Measurements from ENCODE around the gene ZNF211.
A peak's percentile ranks its signal among the peaks of the same experiment; 100 is the strongest.

The ZNF211 gene

GRCh38 chr19:57664269-57665127, 31.5 kb downstream of the ZNF211 start:
- peak; percentile 17 for DNase-seq

- DNase-seq, result no peak
These were observed 32.4 kb downstream of the ZNF211 start for GRCh38 chr19:57665261-57665806.

GRCh38 chr19:57667228-57667627, 34.3 kb downstream of the ZNF211 start:
- no peak for DNase-seq

DNA sequence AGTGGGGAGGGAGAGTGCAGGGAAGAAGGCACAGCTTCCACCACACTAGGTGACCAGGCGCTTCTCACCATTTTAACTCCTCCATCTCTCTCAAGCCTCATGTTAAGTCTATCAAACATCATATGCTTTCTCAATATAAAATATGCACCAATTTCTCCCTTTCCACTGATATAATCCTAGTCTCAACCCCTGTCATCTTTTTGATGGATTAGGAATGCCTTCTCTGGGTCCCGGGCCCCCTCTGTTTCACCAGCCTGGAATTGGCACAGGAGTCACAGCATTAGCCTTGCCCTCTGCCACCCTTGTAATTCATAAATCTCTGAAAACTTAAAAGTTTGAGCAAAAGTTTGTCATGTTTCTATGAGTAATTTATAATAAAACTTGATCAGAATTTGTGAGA, 35.7 kb downstream of the ZNF211 start, which contains the start of gene ZSCAN4:
Gene ZSCAN4 (plus strand): TSS at position 301 of the 400 bp plus-strand sequence. CDS start 7,211 bp downstream, outside the sequence.
- DNase-seq, result no peak

DNA sequence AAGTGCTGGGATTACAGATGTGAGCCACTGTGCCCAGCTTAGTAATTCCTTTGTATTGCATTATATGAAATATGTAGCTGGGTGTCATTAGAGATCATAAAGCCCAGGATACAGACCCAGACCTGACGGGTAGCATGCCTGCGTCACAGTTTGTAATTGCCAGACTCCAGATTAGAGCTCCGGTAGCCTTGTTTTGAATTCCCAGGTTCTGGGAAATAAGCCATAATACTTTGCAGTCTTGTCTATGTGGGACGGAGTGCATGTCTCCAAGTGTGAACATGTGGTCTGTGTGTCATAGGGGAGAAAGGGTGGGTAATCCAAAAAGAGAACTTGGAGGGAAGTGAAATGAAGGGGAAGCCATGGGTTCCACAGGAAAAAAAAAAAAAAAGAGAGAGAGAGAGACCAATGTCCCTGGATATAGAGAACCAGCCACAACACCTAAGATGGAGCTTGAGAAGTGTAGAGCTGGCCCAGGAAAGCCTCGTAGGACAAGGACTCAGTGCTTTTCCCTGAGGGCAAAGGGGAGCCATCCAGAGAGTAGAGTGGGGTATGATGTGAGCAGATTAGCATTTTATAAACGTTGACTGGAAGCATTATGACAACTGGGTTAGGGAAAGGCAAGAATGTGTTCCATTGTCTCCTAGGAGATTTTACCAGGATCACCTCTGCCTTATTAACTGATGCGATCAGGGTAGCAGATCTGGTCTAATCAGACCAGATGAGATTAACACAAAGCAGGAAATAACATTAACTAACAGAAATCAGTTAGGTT, 38.3 kb downstream of the ZNF211 start:
- no peak for DNase-seq

DNA sequence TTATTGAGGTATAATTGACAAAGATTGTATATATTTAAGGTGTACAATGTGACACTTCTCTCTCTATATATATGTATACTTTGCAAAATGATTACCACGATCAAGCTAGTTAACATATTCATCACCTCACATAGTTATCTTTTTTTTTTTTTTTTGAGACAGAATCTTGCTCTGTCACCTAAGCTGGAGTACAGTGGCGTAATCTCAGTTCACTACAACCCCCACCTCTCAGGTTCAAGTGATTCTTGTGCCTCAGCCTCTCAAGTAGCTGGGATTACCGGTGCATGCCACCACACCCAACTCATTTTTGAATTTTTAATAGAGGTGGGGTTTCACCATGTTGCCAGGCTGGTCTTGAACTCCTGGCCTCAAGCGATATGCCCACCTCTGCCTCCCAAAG, 39.5 kb downstream of the ZNF211 start:
- DNase-seq, result no peak

DNA sequence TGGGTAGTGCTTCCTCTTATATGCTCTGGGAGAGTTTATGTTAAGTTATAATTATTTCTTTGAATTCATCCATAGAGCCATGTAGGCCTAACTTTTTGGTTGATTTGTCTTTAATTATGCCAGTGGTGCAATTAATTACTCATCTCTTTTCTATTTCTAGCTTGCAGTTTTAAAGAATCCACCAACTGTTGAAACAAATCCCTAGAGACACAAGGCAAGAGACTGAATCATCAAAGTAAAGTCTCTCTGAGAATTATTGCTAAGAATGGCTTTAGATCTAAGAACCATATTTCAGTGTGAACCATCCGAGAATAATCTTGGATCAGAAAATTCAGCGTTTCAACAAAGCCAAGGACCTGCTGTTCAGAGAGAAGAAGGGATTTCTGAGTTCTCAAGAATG, 42.9 kb downstream of the ZNF211 start:
- no peak for DNase-seq

DNA sequence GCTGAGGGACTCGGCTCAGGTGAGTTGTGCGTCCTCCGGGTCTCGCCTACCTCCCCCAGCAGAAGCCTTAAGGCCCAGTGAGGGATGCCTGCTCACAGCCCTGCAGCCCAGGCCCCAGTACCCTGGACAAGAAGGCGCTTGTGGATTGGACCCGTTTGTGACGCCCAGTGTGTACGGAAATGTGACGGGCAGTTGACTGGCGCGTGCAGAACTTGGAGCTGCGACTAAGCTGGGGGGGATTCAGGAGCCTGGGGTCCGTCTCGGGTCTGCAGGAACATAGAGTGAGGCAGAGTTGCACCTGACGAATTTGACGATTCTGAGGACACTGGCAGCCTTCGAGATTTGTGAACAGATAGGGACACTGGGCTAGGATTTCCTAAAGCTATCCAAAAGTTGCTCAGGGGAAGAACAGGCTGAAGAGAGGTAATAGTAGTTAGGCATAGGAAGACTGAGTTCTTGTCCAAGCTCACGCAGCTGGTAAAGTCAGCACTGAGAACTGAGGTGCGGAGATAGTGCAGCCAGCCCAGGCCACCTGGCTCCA, 49.3 kb downstream of the ZNF211 start:
- no peak for DNase-seq

DNA sequence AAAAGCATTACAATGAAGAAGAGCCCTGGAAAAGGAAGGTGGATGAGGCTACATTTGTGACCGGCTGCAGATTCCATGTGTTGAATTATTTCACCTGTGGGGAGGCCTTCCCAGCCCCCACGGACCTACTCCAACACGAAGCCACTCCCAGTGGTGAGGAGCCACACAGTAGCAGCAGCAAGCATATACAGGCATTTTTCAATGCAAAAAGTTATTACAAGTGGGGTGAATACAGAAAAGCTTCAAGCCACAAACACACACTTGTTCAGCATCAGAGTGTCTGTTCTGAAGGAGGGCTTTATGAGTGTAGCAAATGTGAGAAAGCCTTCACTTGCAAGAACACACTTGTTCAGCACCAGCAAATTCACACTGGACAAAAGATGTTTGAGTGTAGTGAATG, 53.8 kb downstream of the ZNF211 start:
- no peak for DNase-seq

GRCh38 chr19:57687363-57688010, 54.5 kb downstream of the ZNF211 start:
- no peak for DNase-seq

DNA sequence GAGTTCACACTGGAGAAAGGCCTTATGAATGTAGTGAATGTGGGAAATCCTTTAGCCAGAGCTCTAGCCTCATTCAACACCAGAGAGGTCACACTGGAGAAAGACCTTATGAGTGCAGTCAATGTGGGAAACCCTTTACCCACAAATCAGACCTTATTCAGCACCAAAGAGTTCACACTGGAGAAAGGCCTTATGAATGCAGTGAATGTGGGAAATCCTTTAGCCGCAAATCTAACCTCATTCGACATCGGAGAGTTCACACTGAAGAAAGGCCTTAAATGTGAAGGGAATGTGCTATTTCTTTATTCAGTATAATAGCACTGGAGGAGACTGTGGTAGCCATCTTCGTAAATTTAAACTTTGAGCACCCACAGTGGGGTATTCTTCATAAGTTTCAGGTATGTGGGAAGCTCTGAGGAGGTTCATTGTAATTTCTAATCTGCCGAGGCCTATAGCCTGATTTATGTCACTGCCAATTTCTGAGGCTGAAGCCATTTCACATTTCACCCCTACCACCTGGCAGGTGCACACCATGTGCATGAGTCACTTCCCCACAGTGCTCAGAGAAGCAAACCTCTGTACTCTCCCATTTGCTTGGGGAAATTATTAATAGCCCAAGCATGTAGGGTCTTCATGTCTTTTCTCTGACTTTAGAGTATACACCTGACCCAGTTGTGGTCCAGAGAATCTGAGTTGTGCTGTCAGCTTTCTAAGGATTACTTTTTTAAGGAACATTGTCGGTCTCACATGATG, 55.2 kb downstream of the ZNF211 start:
- no peak for DNase-seq

- no peak for DNase-seq
These were observed 56.8 kb downstream of the ZNF211 start for GRCh38 chr19:57689750-57690149.

Measured in NCI-H526 treated with DMSO at 0.1 percent for 48 hours (cell line).